ENCODE results near the gene IKZF5.

IKZF5 gene

GRCh38 chr10:123008355-123009104, at the start of gene IKZF5, which contains the start of gene ACADSB:
Gene IKZF5, minus strand, starts transcription at chr10:123008795. Its CDS starts 10,170 bp downstream, at chr10:122998625.
Gene ACADSB, plus strand, starts transcription at chr10:123009006. Its CDS starts 24 bp downstream, at chr10:123009030.
- peak; percentile 97 to 98 for DNase-seq

GRCh38 chr10:123057968-123058367, 49.4 kb upstream of the IKZF5 start:
- DNase-seq: no peak

- DNase-seq: no peak
These were observed 37.6 kb upstream of the IKZF5 start for GRCh38 chr10:123045961-123046731.

DNA sequence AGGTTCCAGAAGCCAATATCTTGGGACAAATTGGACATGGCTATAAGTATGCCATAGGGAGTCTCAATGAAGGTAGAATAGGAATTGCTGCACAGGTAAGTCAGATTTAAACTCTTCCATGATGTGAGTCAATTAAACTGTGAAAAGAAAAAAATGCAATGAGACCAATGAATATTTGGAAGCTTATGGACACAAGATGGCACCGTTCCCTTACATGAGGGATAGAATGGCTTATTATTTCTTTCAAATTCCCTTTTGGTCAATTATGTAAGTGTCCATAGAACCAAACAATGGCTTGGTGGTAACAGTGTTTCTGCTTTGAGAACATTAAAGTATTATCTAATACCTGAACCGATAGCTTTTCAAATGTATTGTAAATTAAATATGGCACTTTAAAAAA, 35.8 kb upstream of the IKZF5 start:
- DNase-seq: no peak

GRCh38 chr10:123043409-123043925, 34.9 kb upstream of the IKZF5 start:
- DNase-seq: peak; percentile 20 to 33

DNA sequence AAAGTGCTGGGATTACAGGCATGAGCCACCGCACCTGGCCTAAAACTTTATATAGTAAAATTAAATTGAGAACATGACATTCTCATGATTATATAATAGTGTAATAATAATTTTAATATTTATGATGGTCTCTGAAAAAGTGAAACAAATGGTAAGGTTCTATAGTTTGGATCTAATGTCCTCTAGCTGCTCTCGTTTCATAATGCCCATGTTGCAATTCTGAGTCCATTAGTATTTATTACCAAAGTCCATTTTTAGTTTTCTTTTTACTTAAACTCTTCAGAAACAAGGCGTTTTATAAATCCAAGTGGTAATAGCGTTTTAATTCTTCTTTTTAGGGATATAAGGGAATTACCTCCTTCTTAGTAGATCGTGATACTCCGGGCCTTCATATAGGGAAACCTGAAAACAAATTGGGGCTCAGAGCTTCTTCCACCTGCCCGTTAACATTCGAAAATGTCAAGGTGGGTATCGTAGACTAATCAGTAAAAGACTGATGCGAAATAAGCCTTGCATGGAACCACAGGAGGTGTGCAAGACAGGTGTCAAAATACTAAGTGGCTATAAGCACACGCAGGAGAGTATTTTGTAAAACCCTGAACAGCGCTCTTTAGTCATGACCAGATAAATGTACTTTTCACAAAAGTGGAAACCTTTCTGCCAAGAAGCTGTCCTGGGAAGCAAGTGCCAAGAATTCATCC, 34.3 kb upstream of the IKZF5 start:
- no peak for DNase-seq

DNA sequence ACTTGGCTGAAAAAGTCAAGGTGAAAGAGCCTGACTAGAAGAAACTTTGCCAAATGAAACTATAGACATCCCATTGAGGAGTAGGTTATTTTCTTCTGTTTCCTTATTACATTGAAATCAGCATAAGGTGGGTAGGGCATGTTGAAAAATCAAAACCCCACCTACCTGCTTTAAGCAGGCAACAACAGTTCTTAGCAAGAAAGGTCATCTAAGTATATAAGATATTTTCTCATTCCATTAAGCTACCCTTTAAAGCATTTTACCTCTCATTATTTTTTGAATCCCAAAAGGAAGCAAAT, 31.0 kb upstream of the IKZF5 start:
- DNase-seq: no peak

- DNase-seq: no peak
These were observed 30.4 kb upstream of the IKZF5 start for GRCh38 chr10:123038782-123039631.

GRCh38 chr10:123035467-123036086, 27.0 kb upstream of the IKZF5 start:
- DNase-seq: no peak

DNA sequence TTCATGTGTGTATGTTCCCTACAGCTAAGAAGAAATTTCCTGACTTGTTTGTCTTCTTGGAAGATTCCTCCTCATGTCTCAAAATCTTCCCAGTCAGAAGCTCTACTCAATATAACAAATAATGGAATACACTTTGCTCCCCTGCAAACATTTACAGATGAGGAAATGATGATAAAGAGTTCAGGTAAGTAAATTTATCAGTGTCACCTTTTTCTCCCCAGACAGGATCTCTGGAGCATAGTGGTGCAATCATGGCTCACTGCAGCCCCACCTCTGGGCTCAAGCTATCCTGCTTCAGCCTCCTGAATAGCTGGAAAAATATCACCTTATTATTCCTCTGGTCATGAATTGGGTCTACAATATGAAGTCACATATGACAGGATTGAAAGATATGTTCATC, 25.7 kb upstream of the IKZF5 start:
- DNase-seq: no peak

- no peak for DNase-seq
These were observed 22.5 kb upstream of the IKZF5 start for GRCh38 chr10:123031124-123031523.

GRCh38 chr10:123027861-123028260, 19.3 kb upstream of the IKZF5 start:
- DNase-seq: no peak

DNA sequence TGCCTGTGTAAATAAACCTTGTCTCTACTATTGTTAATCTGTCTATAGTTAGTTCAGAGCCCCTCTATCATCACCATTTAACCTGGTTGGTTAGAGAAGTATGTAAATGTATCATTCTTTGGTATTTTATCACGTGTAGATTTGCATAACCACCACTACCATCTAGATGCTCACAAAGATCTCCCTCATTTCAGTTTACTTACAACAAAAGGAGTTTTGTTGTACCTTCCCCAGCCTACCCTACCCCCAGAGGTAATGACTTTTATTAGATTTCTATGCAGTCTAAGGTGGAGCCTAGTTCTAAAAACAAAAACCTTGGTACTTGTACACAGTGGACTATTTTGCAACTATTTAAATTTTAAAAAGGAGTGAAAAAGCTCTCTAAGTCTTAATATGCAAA, 17.7 kb upstream of the IKZF5 start:
- no peak for DNase-seq

DNA sequence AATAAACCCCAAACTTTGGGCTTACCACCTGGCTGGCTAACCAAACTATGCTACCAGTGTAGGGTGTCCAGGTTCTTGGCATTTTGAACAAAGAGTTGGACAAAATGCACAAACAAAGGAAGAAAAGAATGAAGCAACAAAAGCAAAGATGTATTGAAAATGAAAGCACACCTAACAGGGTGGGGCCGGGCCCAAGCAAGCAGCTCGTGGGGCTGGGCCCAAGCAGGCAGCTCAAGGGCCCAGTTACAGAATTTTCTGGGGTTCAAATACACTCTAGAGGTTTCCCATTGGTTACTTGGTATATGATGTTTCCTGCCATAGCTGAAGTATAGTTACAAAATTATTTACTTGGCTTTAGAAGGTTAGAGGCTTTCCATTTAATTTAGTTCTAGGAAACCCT, 15.9 kb upstream of the IKZF5 start:
- DNase-seq: no peak

- no peak for DNase-seq
These were observed 12.9 kb upstream of the IKZF5 start for GRCh38 chr10:123021517-123021916.

DNA sequence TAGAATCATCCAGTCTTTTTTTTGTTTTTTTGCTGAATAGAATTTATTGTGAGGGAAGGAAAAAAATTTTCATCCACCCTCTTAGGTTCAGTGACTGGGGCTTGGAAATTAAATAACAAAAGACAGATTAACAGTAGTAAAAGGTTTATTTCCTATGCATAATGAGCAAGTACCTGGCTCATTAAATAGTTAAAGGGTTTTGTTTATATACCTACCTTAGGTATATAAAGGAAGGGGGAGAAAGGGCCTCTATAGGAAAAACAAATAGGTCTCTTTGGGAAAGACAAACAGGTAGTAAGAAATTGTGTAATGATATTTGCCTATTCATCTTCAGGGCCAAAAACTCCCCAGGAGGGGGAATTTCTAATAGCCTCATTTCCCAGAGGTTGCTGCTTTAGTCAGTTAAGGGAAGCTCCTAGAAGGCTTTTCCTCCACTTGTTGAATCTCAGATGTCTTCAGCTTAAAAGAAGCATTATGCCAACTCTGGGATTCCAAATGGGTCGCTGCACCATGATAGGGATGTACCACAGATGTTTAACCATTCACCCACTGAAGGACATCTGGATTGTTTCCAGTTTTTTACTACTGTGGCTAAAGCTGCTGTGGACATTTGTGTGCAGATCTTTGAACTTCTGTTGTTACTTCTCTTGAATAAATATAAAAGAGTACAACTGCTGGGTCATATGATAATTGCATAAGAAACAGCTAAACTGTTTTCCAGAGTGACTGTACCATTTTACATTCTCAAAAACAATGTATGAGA, 11.5 kb upstream of the IKZF5 start:
- no peak for DNase-seq

- DNase-seq: no peak
These were observed 10.7 kb upstream of the IKZF5 start for GRCh38 chr10:123019264-123019663.

DNA sequence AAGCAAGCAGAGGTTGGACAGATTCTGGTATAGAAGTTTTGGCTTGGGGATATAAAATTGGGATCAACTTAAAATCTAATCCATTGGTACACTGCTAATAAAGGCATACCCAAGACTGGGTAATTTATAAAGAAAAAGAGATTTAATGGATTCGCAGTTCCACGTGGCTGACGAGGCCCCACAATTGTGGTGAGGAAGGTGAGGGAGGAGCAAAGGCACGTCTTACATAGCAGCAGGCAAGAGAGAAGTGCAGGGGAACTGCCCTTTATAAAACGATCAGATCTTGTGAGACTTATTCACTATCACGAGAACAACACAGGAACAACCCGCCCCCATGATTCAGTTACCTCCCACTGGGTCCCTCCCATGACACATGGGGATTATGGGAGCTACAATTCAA, 9.9 kb upstream of the IKZF5 start:
- DNase-seq: no peak

- DNase-seq: no peak
These were observed 9.0 kb upstream of the IKZF5 start for GRCh38 chr10:123017421-123018165.

DNA sequence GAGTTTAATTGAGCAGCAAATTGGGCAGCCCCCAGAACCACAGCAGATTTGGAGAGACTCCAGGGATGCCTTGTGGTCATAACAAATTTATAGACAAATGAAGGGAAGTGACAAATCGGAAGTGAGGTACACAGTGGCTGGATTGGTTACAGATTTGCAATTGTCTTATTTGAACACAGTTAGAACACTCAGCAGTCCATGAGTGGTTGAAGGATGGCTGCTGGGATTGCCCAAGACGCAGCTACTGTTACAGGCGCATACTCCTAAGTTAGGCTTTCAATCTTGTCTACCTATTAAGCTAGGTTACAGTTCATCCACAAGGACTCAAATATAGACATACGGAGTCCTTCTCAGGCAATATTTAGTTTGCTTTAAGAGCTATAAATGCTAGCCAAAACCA, 7.6 kb upstream of the IKZF5 start:
- DNase-seq: no peak

GRCh38 chr10:123014772-123015171, 6.2 kb upstream of the IKZF5 start:
- DNase-seq: no peak
